WTC11 (cell line): ENCODE data around the gene SUCLG2.

ENCODE experiments used
- ATF1 ChIP-seq: sonication (generic); formaldehyde crosslinking; IDR thresholded peaks from 2 replicates; pipeline ENCODE4 v1.8.1; 2023; ENCODE audit warnings: mild to moderate bottlenecking, moderate library complexity, missing genetic modification reagents
- CREM ChIP-seq: sonication (generic); formaldehyde crosslinking; IDR thresholded peaks from 2 replicates; pipeline ENCODE4 v1.8.1; 2022; ENCODE audit warnings: mild to moderate bottlenecking, missing genetic modification reagents, moderate library complexity
- TF ChIP-seq, protein P1 (sequence below): sonication (generic); formaldehyde crosslinking; IDR thresholded peaks from 2 replicates; pipeline ENCODE4 v1.8.0; 2022; ENCODE audit warnings: mild to moderate bottlenecking, missing genetic modification reagents

DNA sequence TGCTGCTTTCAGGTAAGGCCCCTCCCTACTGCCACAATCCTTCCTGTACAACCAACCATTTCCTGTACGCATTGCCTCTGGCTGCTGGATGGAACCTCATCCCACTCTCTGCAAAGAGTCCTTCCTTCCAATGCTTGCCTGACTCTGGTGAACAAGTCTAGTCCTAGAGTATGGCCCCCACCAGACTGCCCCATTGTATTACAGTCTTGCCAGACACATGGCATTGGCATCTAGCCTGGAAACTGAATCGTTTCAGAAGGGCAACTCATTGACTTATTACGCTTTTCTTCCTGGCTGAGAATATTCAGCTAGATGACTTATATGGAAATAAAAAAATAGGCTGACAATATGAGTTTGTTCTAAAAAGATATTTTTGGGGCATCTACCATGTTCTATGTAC is 170.3 kb downstream of the SUCLG2 start:
- TF ChIP-seq, protein P1, sequence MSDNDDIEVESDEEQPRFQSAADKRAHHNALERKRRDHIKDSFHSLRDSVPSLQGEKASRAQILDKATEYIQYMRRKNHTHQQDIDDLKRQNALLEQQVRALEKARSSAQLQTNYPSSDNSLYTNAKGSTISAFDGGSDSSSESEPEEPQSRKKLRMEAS (CRISPR knock-in tag): no peak
- TF ChIP-seq ATF1 (CRISPR knock-in tag) (no peak), CREM (CRISPR knock-in tag) (no peak)
